Uterus (tissue), 4 donors: ENCODE results near the gene POLRMT. TPM values are rescaled to one million over a fixed set of nuclear protein-coding genes. Genes with fewer than 3 reads are reported as not detected.

Experiments
- DNase-seq, 2 donors: peaks; one replicate each; pipeline ENCODE4 v3.0.0-alpha.2; 2019 to 2020
- H3K27ac ChIP-seq, 2 donors: fragments of 200-600 bp; sonication (generic); 1 replicate in 1 of 2; 2 replicates in 1 of 2; pipeline ENCODE4 v1.5.1; 2016 to 2018
- H3K27me3 ChIP-seq, 2 donors: fragments of 200-600 bp; sonication (generic); one replicate each; pipeline ENCODE4 v1.5.1; 2018 to 2019; ENCODE audit warnings: control low read depth in 1 of 2
- H3K36me3 ChIP-seq, 2 donors: fragments of 200-600 bp; sonication (generic); one replicate each; pipeline ENCODE4 v1.5.1; 2019; ENCODE audit warnings: control low read depth in 1 of 2
- H3K4me1 ChIP-seq, 2 donors: fragments of 200-600 bp; sonication (generic); one replicate each; pipeline ENCODE4 v1.5.1; 2018 to 2019; ENCODE audit warnings: control low read depth in 1 of 2
- H3K4me3 ChIP-seq, 2 donors: fragments of 200-600 bp; sonication (generic); 1 replicate in 1 of 2; 2 replicates in 1 of 2; pipeline ENCODE4 v1.5.1; 2018 to 2019; ENCODE audit warnings: mild to moderate bottlenecking in 1 of 2
- H3K9me3 ChIP-seq, 2 donors: fragments of 200-600 bp; sonication (generic); one replicate each; pipeline ENCODE4 v1.5.1; 2019; ENCODE audit warnings: control low read depth in 1 of 2
- POLR2A ChIP-seq, 2 donors: fragments of 450-650 bp; IDR thresholded peaks; one replicate each; pipeline ENCODE4 v1.6.1; 2016; ENCODE audit warnings: antibody characterized with exemption in 2 of 2, mild to moderate bottlenecking in 1 of 2, moderate library complexity in 1 of 2
- intact Hi-C: fragments of 100-400 bp; cut with DNase I; formaldehyde crosslinking; loops from one replicate; pipeline ENCODE4 v1.15.1; 2023; ENCODE audit warnings: low total_unique reads
- total RNA-seq, 4 donors: library from RNA; depleted of rRNA in 3 of 4; stranded (reverse); fragments of >200 nt in 3 of 4; gene quantifications; one replicate each; pipeline versions ENCODE4 v1.1.0 to v1.2.4, GENCODE V29; 2014 to 2023
- TF ChIP-seq, protein P1 (sequence below), 4 experiments: fragments of 200-600 bp in 2 of 4; fragments of 450-650 bp in 2 of 4; sonication (generic) in 2 of 4; IDR thresholded peaks; one replicate each; pipeline ENCODE4 v1.5.1; 2016 to 2019; ENCODE audit warnings: antibody characterized with exemption in 4 of 4, mild to moderate bottlenecking in 2 of 4, moderate library complexity in 1 of 4
- donor health status: DM: yes; HTN: yes; CAD: no.

The POLRMT gene
- total RNA-seq, 4 donors from 2014 or later = 10.5 to 42.0 (median 24.1) TPM

- Histone ChIP-seq H3K27me3 (no peaks in the 10 kb centered on the region), H3K4me3 (no peak overlapping the region), H3K27ac (no peak overlapping the region), H3K4me1 (no peaks in the 10 kb centered on the region), H3K9me3 (no peaks in the 10 kb centered on the region), H3K36me3 (no peaks in the 10 kb centered on the region)
- no peak for TF ChIP-seq POLR2A (IDR thresholded peaks at IDR 0.05)
- TF ChIP-seq, protein P1, sequence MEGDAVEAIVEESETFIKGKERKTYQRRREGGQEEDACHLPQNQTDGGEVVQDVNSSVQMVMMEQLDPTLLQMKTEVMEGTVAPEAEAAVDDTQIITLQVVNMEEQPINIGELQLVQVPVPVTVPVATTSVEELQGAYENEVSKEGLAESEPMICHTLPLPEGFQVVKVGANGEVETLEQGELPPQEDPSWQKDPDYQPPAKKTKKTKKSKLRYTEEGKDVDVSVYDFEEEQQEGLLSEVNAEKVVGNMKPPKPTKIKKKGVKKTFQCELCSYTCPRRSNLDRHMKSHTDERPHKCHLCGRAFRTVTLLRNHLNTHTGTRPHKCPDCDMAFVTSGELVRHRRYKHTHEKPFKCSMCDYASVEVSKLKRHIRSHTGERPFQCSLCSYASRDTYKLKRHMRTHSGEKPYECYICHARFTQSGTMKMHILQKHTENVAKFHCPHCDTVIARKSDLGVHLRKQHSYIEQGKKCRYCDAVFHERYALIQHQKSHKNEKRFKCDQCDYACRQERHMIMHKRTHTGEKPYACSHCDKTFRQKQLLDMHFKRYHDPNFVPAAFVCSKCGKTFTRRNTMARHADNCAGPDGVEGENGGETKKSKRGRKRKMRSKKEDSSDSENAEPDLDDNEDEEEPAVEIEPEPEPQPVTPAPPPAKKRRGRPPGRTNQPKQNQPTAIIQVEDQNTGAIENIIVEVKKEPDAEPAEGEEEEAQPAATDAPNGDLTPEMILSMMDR (IDR thresholded peaks at IDR 0.05) = no peak
- intact Hi-C loops = no loop called here
- no peak for DNase-seq
Measured at GRCh38 chr19:613732-614567, 19.4 kb downstream of the POLRMT start.

DNA sequence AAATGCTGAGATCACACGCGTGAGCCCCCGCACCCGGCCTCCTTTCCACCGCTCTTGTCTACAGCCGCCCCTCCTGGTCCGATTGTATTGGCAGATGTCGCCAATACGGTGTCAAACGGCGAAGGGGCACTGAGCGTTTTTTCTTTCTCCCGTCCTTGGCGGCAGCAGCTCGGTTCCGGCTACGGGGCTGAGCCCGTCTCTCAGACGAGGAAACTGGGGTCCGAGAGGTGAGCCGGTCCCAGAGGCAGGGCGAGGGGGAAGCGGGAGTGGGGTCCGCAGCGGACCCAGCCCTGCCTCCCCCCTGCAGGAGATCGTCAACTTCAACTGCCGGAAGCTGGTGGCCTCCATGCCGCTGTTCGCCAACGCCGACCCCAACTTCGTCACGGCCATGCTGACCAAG, 20.4 kb downstream of the POLRMT start:
- H3K36me3 ChIP-seq = no peaks in the 10 kb centered on the region
- DNase-seq = no peak
- TF ChIP-seq, protein P1 (IDR thresholded peaks at IDR 0.05) = no peak
- TF ChIP-seq POLR2A (IDR thresholded peaks at IDR 0.05) = no peak
- no peaks in the 10 kb centered on the region for H3K9me3 ChIP-seq
- H3K27me3 ChIP-seq = no peaks in the 10 kb centered on the region
- H3K27ac ChIP-seq = no peak overlapping the region
- no peak overlapping the region for H3K4me3 ChIP-seq
- no peaks in the 10 kb centered on the region for H3K4me1 ChIP-seq
- intact Hi-C loops = no loop called here

DNA sequence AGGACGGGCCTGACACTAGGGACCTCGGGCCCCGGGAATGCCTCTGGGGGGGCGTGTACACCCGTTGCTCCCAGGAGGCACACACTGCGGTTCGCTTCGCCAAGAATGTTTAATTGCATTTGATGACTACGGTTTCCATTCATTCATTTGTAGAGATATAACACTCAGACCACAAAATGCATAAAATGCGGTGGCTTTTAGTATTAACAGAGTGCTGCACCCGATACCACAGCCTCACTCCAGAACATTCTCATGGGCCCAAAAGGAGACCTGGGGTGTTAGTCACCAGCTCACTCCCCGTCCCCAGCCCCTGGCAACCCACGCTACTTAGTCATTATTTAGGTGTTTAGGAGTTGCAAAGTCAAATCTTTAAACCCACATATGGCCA, 21.9 kb downstream of the POLRMT start:
- TF ChIP-seq, protein P1 (IDR thresholded peaks at IDR 0.05) = no peak
- TF ChIP-seq POLR2A (IDR thresholded peaks at IDR 0.05) = no peak
- H3K27ac ChIP-seq = no peak overlapping the region
- intact Hi-C loops = no loop called here
- no peaks in the 10 kb centered on the region for H3K27me3 ChIP-seq
- no peaks in the 10 kb centered on the region for H3K9me3 ChIP-seq
- no peaks in the 10 kb centered on the region for H3K4me1 ChIP-seq
- no peak overlapping the region for H3K4me3 ChIP-seq
- no peak for DNase-seq
- no peaks in the 10 kb centered on the region for H3K36me3 ChIP-seq

DNA sequence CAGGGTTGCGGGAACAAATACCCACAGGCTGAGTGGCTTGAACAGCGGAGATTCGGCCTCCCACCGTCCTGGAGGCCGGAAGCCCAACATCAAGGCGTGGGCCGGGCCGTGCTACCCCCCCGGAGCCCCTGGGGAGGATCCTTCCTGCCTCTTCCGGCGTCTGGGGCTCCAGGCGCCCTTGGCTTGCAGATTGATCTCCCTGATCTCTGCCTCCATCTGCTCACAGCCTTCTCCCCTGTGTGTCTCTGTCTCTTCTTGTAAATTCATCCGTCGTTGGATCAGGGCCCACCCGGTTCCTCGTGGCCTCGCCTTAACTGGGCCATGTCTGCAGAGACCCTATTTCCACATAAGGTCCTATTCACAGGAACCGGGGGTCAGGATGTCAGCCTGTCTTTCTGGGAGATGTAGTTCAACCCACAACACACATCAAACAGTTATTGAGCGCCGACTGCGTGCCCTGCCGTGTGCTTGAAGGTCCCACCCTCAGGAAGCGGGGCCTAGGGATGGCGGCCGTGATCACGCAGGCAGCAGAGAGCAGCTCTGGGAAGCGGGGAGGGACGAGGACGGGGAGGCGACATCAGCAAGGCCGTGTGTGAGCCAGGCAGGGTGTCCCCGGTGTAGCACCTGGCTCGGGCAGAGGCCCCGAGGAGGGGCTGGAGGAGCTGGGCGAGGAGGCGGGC, 22.4 kb downstream of the POLRMT start:
- TF ChIP-seq POLR2A (IDR thresholded peaks at IDR 0.05) = no peak
- TF ChIP-seq, protein P1 (IDR thresholded peaks at IDR 0.05) = no peak
- H3K27ac ChIP-seq = no peak overlapping the region
- no peak overlapping the region for H3K4me3 ChIP-seq
- intact Hi-C loops = no loop called here
- no peaks in the 10 kb centered on the region for H3K4me1 ChIP-seq
- H3K27me3 ChIP-seq = no peaks in the 10 kb centered on the region
- no peaks in the 10 kb centered on the region for H3K9me3 ChIP-seq
- H3K36me3 ChIP-seq = no peaks in the 10 kb centered on the region
- DNase-seq = peak in 1 of 2 donors; percentile 41
